GM21825 (cell line): ENCODE results near the gene CTSH.
A peak's percentile ranks its signal among the peaks of the same experiment; 100 is the strongest.

Experiments
- ATAC-seq: cut with Tn5 transposase; IDR thresholded peaks from one replicate; pipeline ENCODE4 v1.9.1; 2021; ENCODE audit warnings: mild to moderate bottlenecking, moderate library complexity; ENCODE audit not compliant: unreplicated experiment

Gene CTSH

DNA sequence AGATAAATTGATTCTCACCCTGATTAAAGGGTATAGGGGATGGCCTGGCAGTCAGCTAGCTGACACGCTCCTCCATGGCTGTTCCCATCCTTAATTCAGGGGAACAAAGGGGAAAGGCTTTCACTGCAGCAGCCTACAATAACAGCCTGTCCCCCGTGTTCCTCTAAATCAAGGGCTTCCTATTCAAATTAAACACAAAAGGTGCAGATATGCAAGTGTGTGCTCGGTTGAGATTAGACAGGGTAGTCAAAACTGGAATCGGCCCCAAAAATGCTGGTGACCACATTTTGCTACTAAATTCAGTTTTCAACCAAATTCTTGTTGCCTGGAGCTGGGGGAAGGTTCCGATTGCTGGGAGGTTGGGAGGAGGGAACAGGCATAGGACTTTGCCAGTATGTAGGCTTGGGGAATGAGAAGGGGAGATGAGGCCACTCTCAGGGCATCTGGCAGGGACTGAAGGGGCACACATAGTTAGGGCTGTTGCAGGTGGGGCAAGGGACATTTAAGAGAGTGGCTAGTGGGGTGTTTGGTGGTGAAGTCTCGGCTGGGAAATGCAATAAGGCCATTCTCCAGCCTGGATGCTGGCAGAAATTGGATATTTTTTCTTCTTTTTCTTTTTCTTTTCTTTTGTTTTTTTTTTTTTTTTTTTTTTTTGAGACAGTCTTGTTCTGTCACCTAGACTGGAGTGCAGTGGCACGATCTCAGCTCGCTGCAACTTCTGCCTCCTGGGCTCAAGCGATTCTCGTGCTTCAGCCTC is 32.9 kb upstream of the CTSH start:
- peak; percentile 17 for ATAC-seq

DNA sequence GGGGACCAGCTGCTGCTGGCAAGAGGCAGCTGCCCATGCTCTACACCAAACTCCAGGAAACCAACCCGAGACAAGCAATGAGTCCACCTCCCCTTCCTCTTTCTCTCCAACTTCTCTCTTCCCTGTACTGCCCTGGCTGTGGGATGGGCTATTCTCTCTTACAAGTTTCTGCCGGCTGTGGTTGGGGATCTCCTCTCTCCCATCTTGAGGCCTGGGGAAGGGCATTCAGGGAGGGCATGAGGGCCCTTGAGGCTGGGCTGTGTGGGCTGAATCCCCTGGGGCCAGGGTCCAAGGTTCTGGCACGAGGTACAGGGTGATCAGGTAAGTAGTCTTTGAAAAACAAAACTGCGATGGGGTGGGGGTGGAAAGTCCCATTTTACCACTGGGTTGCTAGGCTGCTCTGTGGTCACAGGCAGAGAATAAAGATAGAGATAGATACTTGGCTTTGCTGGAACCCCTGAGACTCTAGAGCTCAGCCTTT is 32.3 kb upstream of the CTSH start:
- peak; percentile 60 for ATAC-seq

DNA sequence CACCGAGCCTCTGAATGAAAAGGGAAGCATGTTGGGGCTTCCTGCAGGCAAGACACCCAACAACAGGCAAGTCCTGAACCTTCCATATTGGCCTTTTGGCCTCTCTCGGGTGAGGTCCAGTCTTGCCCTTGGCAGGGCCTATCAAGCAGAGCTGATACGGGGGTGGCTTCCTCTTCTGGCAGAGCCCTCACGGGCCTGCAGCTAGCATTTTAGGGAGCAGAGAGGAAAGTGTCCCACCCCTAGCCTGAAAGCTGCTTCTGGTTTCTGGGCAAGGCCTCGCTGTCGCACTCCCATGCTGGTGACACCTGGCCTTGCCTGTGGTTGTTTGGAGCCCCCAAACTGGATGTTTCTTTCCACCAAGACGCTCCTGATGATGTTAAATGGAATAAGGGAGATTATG is 31.8 kb upstream of the CTSH start:
- ATAC-seq, result peak; percentile 1

DNA sequence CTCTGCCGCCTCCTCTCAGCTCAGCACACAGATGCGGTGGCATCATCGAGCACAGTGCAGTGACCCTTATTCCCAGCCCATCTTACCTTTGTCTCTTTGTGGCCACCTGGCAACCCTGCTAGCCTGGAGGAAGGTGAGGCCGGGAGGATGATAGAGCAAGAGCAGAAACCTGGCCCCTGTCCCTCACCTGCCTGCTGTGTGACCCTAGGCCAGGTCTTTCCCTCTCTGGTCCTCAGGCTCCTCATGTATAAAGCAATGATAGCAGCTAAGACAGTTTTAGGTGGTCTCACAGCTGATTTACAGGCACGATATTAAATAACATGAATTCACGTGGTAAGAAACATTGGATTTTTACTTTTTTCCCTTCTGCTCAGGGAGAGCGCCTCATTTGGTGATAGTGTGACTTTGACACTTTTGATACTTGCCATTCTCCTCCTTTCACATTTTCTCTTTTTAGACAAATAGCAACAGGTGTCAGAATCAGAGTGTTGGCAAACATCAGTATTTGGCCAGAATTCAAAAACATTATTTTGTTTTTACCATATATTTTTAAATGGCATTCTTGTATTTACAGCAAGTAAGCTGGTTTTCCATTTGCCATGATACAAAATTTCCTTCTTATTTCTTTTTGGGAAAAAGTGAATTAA is 29.5 kb upstream of the CTSH start:
- ATAC-seq, result no peak

DNA sequence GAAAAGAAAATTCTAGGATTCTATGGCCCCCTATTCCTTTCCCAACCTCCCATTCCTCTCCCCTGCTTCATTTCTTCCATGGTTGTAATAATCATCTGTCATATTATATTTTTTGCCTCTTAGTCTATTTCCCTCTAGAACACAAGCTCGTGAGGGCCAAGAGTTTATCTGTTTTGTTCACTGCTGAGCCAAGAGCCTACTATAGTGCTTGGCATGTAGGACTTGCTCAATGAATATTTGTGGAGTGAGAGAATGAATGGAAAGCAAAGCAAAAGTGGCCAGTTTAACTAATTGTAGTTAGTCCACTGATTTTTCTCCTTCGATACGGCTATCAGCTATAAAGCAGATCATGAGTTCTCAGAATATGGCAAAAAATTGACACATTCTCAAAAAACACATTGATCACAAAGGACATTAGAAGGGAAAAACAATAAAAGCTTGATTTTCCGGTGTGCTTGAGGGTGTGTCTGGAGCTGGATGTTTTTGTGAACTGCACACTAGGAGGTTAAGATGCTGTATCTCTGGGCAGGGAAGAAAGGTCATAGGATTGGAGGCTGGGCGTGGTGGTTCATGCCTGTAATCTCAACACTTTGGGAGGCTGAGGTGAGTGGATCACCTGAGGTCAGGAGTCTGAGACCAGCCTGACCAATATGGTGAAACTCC is 25.0 kb upstream of the CTSH start:
- ATAC-seq, result no peak

DNA sequence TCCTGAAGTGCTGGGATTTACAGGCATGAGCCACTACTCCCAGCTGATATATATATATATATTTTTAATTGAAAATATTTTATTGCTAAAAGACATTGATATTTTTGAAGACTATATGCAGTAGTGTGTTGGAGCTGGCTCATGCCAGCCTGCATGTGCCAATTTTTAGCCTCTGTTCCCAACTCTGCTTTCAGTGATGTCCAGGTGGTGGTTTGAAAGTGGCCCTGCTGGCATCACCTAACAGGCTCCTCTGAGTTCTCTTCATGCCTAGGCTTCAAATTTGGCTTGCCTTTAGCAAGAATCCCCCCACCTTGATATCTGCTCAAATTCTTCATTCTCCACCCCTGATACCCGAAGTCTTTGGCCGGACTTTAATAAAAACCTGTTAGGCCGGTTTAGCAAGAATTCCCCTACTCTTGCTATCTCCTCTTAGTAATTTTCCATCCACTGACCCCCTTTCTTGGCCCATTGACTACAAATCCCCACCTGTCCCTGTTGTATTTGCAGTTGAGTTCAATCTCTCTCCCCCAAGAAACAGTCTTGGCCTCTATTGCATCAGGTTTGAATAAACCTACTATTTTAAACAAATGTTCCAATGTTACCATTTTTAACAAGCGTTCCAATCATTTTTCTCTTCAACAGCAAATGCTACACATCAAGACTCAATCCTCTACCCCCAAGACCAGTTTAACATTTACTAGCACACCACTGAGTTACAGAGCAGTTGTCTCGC is 23.9 kb upstream of the CTSH start:
- no peak for ATAC-seq

DNA sequence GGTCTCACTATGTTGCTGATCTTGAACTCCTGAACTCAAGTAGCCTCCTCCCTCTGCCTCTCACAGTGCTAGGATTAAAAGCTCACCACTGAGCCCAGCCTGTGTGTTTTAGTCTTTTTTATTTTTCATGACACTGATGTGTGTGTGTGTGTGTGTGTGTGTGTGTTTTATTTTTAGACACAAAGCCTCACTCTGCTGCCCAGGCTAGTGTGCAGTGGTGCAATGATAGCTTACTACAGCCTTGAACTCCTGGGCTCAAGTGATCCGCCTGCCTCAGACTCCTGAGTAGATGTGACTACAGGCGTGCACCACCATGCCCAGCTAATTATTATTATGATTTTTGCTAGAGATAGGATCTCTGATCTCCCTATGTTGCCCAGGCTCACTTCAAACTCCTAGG is 23.3 kb upstream of the CTSH start:
- ATAC-seq, result no peak

DNA sequence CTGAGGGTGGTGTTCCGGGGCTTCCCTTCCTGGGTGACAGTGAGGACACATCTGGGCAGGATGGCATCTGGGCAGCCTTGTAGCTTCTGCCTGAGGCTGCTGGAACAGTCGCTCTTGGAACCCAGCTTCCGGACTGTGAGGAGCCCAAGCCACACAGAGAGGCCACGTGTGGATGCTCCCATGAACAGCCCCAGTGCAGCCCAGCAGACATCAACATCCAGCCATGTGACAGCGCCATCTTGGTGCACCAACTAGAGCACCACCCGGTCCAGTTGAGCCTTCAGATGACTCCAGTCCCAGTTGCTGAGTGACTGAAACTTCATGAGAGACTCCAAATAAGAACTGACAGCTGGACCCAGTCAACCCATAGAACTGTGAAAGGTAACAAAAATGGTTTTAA is 15.5 kb upstream of the CTSH start:
- no peak for ATAC-seq

DNA sequence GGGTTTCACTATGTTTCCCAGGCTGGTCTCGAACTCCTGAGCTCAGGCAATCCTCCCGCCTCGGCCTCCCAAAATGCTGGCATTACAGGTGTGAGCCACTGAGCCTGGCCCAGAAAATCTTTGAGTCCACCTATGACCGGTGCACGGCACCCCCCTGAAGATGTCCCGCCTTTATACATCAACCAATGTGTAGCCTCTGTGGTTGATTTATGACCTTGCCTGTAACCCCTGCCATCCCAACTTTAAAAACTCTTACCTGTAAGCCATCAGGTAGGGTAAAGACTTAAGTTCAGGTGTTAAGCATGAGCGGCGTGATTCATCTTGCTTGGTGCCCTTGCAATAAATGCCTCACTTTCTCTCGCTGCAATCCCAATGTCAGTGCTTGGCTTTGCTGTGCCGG is 14.5 kb upstream of the CTSH start:
- ATAC-seq, result no peak

DNA sequence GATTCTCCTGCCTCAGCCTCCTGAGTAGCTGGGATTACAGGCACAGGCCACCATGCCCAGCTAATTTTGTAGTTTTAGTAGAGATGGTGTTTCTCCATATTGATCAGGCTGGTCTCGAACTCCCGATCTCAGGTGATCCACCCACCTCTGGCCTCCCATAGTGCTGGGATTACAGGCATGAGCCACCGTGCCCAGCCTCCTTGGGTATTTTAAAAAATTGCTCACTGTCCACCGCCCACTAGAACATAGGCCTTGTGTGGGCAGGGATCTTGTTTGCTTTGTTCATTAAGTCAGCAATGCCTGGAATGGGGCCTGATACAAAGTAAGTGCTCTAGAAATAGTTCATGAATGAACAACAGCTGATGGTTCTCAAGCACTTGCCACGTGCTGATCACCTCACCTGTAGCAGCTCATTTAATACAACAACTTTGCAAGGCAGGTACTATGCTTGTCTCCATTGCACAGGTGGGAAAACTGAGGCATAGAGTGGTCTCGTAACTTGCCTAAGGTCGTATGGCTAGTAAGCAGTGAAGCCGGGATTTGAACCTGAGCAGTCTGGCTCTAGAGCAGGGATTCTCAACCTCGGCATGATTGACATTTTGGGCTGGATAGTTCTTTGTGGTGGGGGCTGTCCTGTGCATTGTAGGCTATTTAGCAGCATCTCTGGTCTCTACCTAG is 12.7 kb upstream of the CTSH start:
- no peak for ATAC-seq

DNA sequence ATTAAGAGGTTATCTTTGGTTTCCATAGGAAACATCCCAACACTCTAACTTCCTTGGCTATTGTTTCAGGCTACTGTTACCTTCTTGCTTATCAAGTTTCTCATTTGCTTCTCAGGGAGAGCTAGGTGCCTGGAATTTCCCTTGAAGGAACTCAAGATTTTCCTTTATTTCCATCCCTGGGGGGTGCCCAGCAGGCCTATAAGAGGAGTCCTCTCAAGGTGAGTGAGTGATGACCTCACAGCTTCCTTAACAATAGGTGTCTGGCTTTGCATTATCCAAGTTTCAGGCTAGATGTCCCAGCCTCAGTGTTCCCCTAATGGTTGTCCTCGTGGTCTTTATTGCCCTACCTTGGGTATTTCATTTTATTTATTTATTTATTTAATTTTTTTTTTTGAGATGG is 12.1 kb upstream of the CTSH start:
- no peak for ATAC-seq

DNA sequence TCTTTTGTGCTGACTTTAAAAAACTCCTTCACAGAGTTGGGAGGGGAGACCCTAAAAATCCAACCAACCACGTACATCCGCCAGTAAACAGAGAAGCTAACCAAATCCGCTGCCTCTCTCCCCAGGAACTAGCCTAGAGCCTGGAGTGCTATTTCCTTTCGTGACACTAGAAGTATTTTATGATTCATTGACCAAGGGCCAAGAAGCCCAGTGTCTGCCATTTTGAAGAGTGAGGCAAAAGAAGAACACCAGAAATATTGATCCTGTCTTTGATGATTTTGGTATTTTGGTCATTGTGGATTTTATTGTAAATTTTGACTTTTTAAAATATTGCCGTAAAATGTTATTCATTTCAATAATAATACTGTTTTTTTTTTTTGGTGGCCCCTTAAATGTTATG is 10.5 kb upstream of the CTSH start:
- ATAC-seq, result no peak

DNA sequence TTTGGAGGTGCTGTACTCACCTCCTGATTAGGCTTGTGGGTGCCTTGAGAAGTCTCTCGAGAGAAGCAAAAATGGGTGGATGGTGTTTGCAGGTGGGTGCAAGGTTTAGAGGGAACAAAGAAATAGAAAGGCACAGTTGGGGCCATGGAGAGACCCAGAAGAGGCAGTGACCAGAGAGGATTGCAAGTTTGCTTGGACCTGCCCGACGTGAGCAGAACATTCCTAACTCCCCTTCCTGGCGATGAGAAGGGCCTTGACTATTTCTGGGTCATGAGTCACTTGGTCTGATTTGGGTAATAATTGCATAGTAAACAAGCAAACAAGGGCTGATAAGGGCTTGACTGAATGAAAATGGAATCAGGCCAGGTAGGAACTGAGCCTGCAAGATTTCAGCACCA is 7.0 kb upstream of the CTSH start:
- ATAC-seq, result no peak

DNA sequence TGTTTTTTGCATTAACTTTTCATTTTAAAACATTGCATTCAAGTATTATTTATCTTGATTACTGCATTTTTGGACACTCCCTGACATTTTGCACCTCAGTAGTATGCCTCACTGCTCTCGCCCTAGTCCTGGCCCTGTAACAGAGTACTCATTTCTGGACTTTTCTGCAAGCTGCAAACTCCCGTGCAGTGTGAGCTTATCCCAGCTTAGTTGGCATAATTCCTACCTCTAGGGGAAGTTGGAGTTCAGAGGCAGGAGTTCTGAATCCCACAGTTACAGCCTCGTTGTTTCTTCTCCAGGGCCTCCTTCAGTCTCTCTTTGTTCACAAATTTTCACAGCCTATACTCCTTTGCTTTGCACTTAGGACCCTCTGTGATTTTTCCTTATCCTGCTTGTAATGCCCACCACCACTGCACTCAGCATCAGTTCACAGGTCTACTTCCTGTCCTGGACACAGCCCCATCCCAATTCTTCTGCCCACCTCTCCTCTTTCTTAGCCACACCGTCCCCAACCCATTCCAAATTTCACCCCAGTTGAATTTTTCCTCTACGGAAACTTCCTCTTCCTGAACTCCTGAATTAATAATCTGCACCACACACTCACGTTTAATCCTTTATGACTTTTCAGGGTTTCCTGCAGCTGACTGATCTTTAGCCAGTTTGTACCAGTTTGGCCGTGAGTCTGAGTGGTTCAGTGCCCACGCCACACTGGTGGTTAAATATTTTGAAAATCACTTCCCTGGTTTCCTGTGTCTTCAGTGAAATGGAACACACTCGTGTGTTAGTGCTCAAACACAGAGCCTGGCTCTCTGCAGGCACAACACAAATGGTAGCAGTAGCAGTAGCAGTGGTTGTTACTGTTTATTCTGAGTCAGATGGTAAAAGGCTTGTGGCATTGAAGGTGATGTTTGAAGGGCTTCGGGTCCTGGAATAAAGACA is 6.3 kb upstream of the CTSH start:
- ATAC-seq, result no peak

DNA sequence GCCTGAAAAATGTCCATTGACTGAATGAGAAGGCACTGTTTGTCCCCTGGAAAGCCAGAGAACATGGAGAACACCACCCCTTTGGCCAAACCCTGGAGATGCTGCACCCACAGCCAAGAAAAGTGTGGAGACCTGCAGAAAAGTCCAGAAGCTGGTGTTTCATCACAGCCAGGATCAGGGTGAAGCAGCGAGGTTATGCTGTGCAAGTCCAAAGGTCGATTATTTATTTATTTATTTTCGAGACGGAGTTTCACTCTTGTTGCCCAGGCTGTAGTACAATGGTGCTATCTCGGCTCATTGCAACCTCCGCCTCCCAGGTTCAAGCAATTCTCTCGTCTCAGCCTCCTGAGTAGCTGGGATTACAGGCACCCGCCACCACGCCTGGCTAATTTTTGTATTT is 5.5 kb upstream of the CTSH start:
- no peak for ATAC-seq

DNA sequence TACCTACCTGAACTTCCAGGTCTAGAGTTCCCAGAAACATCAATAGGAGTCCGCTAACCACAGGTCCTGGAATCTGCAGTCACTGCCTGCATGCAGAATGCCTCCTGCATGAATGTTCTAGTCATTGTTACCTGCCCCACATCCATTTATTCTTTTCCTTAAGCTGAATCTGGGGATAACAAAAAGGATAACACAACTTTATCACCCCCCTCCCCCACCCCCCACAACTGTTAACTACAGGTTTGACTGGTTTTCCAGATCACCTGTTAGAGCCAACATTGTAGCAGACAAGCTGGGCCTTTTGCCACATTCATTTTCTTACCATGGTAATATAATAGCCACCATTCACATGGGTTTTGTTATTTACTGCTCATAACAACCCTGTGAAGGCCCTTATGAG is 4.6 kb upstream of the CTSH start:
- ATAC-seq, result no peak

DNA sequence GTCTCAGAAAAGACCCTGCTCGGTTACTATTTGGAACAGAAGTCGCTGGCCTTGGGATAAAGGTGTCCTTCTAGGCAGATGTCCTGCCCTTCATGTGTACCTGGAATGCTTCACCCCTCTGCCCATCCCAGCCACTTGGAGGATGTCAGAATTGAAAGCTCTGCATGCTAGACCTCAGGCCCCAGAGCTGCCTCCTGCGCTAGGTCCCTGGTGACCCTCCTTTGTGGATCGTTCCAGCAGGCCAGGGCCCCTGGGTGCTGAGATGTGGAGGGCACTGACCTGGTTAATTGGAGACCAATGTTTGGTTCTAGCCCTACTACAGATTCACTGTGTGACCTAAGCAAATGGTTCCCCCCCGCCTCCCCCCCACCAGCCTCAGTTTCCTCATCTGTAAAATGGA is 2.7 kb upstream of the CTSH start:
- ATAC-seq, result no peak

DNA sequence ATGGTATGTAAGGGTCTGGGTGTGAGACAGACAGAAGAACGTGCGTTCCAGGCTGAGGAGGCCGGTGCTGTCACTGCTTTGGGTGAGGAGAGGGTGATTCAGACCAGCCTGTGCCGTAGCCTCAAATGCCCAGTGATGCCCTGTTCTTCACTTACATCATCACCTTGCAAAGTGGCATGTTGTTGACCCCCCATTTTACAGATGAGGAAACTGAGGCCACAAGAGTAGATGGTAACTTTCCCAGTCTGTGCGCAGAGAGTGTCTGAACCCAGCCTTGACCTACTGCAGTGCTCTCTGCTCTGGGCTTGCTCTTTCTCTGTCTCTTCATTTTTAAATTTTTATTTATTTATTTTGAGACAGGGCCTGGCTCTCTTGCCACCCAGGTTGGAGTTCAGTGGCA is 1.6 kb upstream of the CTSH start:
- no peak for ATAC-seq

DNA sequence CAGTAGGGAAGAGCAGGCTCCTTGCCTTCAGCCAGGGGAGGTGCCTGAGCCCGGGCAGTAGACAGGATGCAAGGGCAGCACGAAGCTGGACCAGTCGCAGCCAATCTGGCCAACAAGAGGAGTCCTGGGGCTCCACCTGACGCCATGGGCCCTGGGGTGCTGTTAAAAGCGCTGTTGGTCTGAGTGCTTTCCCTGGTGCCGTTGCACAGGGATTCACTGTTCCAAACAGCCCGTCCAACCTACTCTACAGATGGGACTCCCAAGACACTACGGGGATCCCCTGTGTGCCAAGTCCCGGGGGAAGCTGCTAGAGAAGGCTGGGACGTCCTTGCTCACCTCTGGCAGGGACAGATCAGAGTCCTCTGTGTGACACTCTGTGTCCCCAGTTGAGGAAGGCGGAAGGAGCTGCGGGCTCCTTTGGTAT is 632 bp downstream of the CTSH start:
- ATAC-seq, result peak; percentile 11

DNA sequence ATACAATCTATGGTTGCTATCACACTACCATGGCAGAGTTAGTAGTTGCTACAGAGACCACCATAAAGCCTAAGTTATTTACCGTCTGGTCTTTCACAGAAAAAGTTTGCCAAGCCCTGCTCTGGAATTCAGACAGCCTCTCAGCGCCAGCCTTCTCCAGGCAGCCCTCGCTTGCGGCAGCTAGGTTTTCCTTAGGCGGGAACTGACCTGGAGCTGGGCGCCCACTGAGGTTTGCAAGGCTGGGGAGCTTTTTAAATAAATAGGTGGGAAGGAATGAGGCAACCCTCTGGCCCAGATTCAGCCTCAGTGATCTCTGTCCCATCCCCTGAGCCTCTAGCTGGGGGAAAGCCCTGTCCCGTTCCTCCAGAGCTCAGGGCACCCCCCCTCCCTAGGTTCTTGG is 1.2 kb downstream of the CTSH start:
- no peak for ATAC-seq
